Adrenal gland (tissue), 12 donors: ENCODE data around the gene MACROH2A1. TPM values are rescaled to one million over a fixed set of nuclear protein-coding genes. Genes with fewer than 3 reads are reported as not detected.

Source experiments
- DNase-seq, 7 donors: peaks; one replicate each; pipeline ENCODE4 v3.0.0-alpha.2; 2019 to 2020
- H3K27ac ChIP-seq, 5 donors: fragments of 200-600 bp; sonication (generic) in 4 of 5; 1 replicate in 3 of 5; 2 replicates in 2 of 5; pipeline versions ENCODE4 v1.5.1 to v1.8.0; 2016 to 2020; ENCODE audit warnings: mild to moderate bottlenecking in 1 of 5
- H3K27me3 ChIP-seq: fragments of 200-600 bp; 2 replicates; pipeline ENCODE4 v1.8.0; 2021
- H3K36me3 ChIP-seq, 2 donors: fragments of 200-600 bp; replicated peaks in 1 of 2; 1 replicate in 1 of 2; 2 replicates in 1 of 2; pipeline versions ENCODE4 v1.5.1 to v1.8.0; 2018 to 2022
- H3K4me1 ChIP-seq, 2 donors: fragments of 200-600 bp; replicated peaks in 1 of 2; 1 replicate in 1 of 2; 2 replicates in 1 of 2; pipeline versions ENCODE4 v1.5.1 to v1.8.0; 2018 to 2021
- H3K4me3 ChIP-seq, 4 donors: fragments of 200-600 bp; sonication (generic) in 3 of 4; one replicate each; pipeline ENCODE4 v1.5.1; 2016 to 2018
- H3K9me3 ChIP-seq, 3 donors: fragments of 200-600 bp; sonication (generic) in 1 of 3; replicated peaks in 1 of 3; 1 replicate in 2 of 3; 2 replicates in 1 of 3; pipeline versions ENCODE4 v1.5.1 to v1.8.0; 2016 to 2021
- POLR2A ChIP-seq, 2 donors: fragments of 450-650 bp; IDR thresholded peaks; one replicate each; pipeline ENCODE4 v1.6.1; 2017; ENCODE audit warnings: antibody characterized with exemption in 2 of 2, mild to moderate bottlenecking in 2 of 2, moderate library complexity in 1 of 2
- WGBS, 4 donors: extraction: QIAGEN DNeasy Blood & Tissue Kit in 2 of 4; methylation state at CpG; one replicate each; pipeline versions ENCODE4 v1.1.5 to v1.1.7; 2013 to 2017; 5-methylcytosine and 5-hydroxymethylcytosine counted together
- intact Hi-C, 2 donors: fragments of 100-400 bp; cut with DNase I; formaldehyde crosslinking; loops; one replicate each; pipeline versions ENCODE4 v1.14.1 to v1.15.0; 2022 to 2023
- polyA plus RNA-seq, 3 donors: library from polyadenylated mRNA; stranded (reverse); fragments of 200-250 nt in 2 of 3; fragments of 350-450 nt in 1 of 3; fragmentation: Illumina TruSeq in 1 of 3; extraction: RNeasy Lipid Tissue Mini Kit (QIAGEN cat#74804) in 1 of 3; gene quantifications; one replicate each; pipeline ENCODE4 v1.2.3, GENCODE V29; 2013 to 2014
- total RNA-seq, 9 donors: library from RNA; depleted of rRNA in 4 of 9; stranded (reverse); fragments of >200 nt in 4 of 9; fragments of 120-200 nt in 1 of 9; fragmentation: NEBNext Ultra II Directional in 1 of 9; extraction: Animal tissue kit (Norgen Biotek cat#: 25700) in 1 of 9; gene quantifications; one replicate each; pipeline versions ENCODE4 v1.1.0 to v1.2.4, GENCODE V29; 2013 to 2023
- TF ChIP-seq, protein P1 (sequence below), 6 experiments: fragments of 450-650 bp in 4 of 6; fragments of 200-600 bp in 2 of 6; sonication (generic) in 1 of 6; IDR thresholded peaks; 1 replicate in 5 of 6; 2 replicates in 1 of 6; pipeline versions ENCODE4 v1.5.1 to v1.8.0; 2016 to 2021; ENCODE audit warnings: antibody characterized with exemption in 6 of 6, mild to moderate bottlenecking in 2 of 6, moderate library complexity in 1 of 6
- donor health status: healthy with polysubstance abuse.
- donor health status: Bipolar disorder and iron deficiency.
- donor health status: DM: yes; HTN: yes; CAD: no.
- donor health status: DM: no; HTN: no; CAD: no.
- donor health status: DM: no; HTN: no; CAD: no.
- donor health status: DM: yes; HTN: yes; CAD: no.

Gene MACROH2A1
- total and polyA plus RNA-seq, 12 donors: 77.2 to 241 (median 144) TPM

DNA sequence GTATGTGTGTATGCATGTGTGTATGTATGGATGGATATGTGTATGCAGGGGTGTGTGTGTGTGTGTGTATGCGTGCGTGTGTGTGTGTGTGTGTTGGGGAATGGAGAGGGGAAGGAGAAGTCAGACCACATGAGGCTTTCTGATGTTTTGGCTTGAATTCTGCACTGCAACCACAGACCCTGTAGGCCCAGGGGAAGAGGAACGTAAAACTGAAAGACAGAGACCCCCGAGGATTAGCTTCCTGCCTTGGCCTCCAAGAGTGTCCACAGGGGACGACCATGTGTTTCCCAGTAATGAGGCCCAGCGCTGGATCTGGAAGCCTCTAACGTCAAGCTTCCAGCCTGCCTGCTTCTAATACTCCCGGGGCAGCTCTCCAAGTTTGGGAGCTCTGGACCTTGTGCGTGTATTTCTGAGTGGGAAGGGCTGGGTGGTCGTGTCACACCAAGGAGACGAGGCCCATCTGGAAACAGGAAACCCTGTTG lies 42.4 kb upstream of the MACROH2A1 start:
- DNase-seq: peak in 2 of 7 donors; percentile 10 to 44
- H3K4me1 ChIP-seq: no peaks in the 10 kb centered on the region
- H3K36me3 ChIP-seq: no peaks in the 10 kb centered on the region
- WGBS, 4 donors: 52 to 57% (median 55%) methylated on average over 9 to 11 of the region's 11 CpGs
- H3K9me3 ChIP-seq: no peaks in the 10 kb centered on the region
- TF ChIP-seq, protein P1, sequence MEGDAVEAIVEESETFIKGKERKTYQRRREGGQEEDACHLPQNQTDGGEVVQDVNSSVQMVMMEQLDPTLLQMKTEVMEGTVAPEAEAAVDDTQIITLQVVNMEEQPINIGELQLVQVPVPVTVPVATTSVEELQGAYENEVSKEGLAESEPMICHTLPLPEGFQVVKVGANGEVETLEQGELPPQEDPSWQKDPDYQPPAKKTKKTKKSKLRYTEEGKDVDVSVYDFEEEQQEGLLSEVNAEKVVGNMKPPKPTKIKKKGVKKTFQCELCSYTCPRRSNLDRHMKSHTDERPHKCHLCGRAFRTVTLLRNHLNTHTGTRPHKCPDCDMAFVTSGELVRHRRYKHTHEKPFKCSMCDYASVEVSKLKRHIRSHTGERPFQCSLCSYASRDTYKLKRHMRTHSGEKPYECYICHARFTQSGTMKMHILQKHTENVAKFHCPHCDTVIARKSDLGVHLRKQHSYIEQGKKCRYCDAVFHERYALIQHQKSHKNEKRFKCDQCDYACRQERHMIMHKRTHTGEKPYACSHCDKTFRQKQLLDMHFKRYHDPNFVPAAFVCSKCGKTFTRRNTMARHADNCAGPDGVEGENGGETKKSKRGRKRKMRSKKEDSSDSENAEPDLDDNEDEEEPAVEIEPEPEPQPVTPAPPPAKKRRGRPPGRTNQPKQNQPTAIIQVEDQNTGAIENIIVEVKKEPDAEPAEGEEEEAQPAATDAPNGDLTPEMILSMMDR (IDR thresholded peaks at IDR 0.05): no peak
- no peak for TF ChIP-seq POLR2A (IDR thresholded peaks at IDR 0.05)
- H3K27ac ChIP-seq: no peak overlapping the region
- intact Hi-C loops: no loop called here
- H3K4me3 ChIP-seq: no peak overlapping the region
- H3K27me3 ChIP-seq: peaks cover 4% of the 10 kb centered on the region

DNA sequence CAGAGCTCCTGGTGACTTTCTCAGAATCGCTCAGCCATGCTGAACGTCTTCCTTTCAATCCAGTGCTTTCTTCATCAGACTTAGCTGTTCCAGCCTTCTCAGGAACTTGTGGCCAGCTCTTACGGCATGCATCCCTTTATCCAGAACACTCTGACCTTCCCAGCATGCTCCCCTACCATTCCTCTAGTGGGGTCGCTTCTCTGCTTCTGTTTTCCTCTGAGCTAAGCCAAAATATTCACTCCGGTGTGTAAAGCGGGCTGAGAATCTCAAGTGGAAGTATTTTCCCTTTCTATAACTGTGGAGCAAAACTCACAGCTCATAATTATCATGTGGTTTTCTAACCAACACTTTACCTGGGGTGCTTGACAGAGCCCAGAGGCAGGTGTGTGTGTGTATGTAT lies 41.9 kb upstream of the MACROH2A1 start:
- no peaks in the 10 kb centered on the region for H3K9me3 ChIP-seq
- peaks cover 4% of the 10 kb centered on the region for H3K27me3 ChIP-seq
- no peak overlapping the region for H3K4me3 ChIP-seq
- H3K4me1 ChIP-seq: no peaks in the 10 kb centered on the region
- H3K36me3 ChIP-seq: no peaks in the 10 kb centered on the region
- intact Hi-C loops: no loop called here
- DNase-seq: peak in 2 of 7 donors; percentile 5 to 21
- WGBS, 4 donors: 57 to 70% (median 66%) methylated on average over 6 of the region's 6 CpGs
- H3K27ac ChIP-seq: no peak overlapping the region
- TF ChIP-seq POLR2A (IDR thresholded peaks at IDR 0.05): no peak
- TF ChIP-seq, protein P1 (IDR thresholded peaks at IDR 0.05): no peak

DNA sequence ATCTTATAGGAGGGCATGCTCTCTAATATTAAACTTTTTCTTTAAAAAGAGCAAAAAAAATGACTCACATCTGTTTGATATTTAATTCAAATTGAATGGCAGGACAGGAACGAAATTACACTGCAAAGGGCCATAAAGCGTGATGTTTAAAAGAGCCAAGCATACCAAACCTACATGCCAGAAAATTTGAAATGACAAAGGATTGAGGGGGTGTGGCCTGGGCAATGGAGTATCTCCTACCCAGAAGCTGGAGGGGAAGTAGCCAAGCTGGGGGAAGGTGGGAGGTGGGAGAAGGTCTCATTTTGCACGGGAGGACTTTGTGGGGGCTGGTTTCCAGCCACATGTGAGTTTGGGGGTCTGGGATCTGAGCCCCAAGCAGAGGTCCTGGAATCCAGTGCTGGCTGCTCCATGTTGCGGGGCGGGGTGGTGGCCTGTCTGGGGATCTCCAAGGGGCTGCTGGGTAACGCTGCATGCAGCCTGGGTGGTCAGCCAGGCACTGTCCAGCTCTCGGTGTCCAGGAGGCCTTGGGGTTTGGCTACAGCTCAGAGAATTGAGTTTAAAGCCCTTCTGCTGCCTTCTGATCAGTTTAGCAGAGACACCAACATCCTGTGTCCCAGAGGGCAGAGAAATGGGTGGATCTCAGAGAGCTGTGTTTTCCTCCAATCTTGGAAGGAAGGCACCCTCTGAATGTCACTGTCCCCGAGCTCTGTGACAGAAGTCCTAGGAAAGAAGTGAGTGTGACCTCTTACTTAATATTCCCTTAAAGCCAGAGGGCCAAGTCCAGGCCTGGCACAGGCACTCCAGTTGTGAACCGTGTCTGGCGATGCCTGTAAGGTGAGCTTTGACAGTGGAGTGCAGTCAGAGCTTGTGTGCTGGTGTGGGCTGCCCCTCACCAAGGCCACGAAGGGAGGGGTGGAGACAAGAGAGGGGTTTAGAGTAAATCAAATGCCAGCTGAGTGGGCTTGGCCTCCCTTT lies 40.5 kb upstream of the MACROH2A1 start:
- no peak overlapping the region for H3K27ac ChIP-seq
- no peak overlapping the region for H3K4me3 ChIP-seq
- peaks cover 4% of the 10 kb centered on the region for H3K27me3 ChIP-seq
- H3K36me3 ChIP-seq: no peaks in the 10 kb centered on the region
- H3K4me1 ChIP-seq: no peaks in the 10 kb centered on the region
- peak in 2 of 7 donors; percentile 11 to 37 for DNase-seq
- no peak for TF ChIP-seq POLR2A (IDR thresholded peaks at IDR 0.05)
- TF ChIP-seq, protein P1 (IDR thresholded peaks at IDR 0.05): no peak
- WGBS, 4 donors: 67 to 79% (median 72%) methylated on average over 7 to 11 of the region's 11 CpGs
- H3K9me3 ChIP-seq: no peaks in the 10 kb centered on the region
- intact Hi-C loops: no loop called here

DNA sequence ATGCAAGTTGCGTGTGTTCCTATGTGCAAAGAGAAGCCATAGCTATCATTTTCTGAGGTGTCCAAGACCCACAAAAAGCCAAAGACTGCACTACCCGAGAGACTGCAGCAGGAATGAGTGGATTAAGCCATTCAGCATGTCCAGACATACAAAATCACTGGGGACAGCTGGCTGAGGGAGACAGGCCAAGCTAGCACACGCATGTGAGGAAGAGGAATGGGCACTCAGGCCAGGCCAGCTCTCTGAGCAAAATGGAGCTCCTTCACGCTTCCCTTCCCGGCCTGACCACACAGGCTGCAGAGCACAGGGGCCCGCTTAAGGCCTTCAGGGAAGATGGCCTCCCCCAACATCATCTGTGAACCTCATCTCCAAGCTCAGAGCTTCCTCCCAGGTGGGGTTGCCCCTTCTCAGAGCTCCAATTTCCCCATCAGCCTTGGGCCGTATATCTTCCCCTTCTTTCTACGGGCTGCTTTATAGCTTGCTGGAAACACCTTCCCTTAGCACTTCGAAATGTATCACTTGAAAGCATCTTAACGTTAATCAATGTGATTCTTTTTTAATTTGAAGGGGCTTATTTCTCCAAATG lies 39.7 kb upstream of the MACROH2A1 start:
- H3K27me3 ChIP-seq: peaks cover 4% of the 10 kb centered on the region
- H3K27ac ChIP-seq: no peak overlapping the region
- DNase-seq: peak in 1 of 7 donors; percentile 5
- no peaks in the 10 kb centered on the region for H3K4me1 ChIP-seq
- TF ChIP-seq, protein P1 (IDR thresholded peaks at IDR 0.05): no peak
- no peak for TF ChIP-seq POLR2A (IDR thresholded peaks at IDR 0.05)
- WGBS, 4 donors: 74 to 84% (median 81%) methylated on average over 9 to 10 of the region's 10 CpGs
- no peaks in the 10 kb centered on the region for H3K9me3 ChIP-seq
- H3K4me3 ChIP-seq: no peak overlapping the region
- no peaks in the 10 kb centered on the region for H3K36me3 ChIP-seq
- intact Hi-C loops: no loop called here
